NT2/D1 (cell line): ENCODE measurements around the gene KCNH1.

Experiments
- DNase-seq: peaks from one replicate; pipeline ENCODE4 v3.0.0-alpha.2; 2011; ENCODE audit warnings: low read depth, low spot score
- H3K27me3 ChIP-seq: 2 replicates; pipeline ENCODE4 v1.6.0; 2011; ENCODE audit warnings: mild to moderate bottlenecking; ENCODE audit not compliant: insufficient read length, insufficient read depth
- H3K36me3 ChIP-seq: 2 replicates; pipeline ENCODE4 v1.6.1; 2011; ENCODE audit warnings: mild to moderate bottlenecking, low read length, mixed read lengths; ENCODE audit not compliant: insufficient read depth, insufficient read length
- H3K4me1 ChIP-seq: 2 replicates; pipeline ENCODE4 v1.5.1; 2011; ENCODE audit not compliant: insufficient read depth, insufficient read length
- H3K4me3 ChIP-seq: 2 replicates; pipeline ENCODE4 v1.5.1; 2011; ENCODE audit warnings: low read depth; ENCODE audit not compliant: insufficient read length
- H3K9ac ChIP-seq: 2 replicates; pipeline ENCODE4 v1.6.0; 2011; ENCODE audit warnings: low read depth; ENCODE audit not compliant: insufficient read length
- H3K9me3 ChIP-seq: 2 replicates; pipeline ENCODE4 v1.5.1; 2011; ENCODE audit warnings: mild to moderate bottlenecking, low read length; ENCODE audit not compliant: insufficient read depth
- SUZ12 ChIP-seq: IDR thresholded peaks from 2 replicates; pipeline ENCODE4 v1.6.1; 2011; ENCODE audit not compliant: insufficient read length, insufficient read depth; ENCODE audit errors: extremely low read depth
- YY1 ChIP-seq: IDR thresholded peaks from 2 replicates; pipeline ENCODE4 v1.6.1; 2011; ENCODE audit not compliant: insufficient read length, insufficient read depth
- ZNF274 ChIP-seq: IDR thresholded peaks from 2 replicates; pipeline ENCODE4 v1.6.1; 2011; ENCODE audit warnings: mild to moderate bottlenecking, low read depth, low read length

Gene KCNH1

DNA sequence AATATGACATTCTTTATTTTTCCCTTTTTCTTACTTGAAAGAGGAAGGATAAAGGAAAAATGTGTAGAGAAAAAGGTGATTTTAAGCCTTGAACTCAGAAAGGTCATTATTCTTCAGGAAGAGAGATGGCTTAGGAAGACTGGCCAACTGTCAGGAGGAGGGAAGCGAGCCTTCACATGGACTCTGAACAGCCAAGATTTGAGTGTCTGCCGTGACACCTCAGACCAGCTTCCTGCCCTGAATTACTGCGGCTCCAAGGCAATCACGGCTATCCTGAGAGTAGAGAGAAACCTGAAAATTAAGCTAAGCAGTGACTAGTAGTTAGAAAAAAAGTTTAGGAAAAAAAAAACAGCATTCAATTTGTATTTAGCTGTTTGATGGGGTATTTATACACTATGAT, 314.7 kb downstream of the KCNH1 start:
- no peak for TF ChIP-seq SUZ12
- no peak for TF ChIP-seq YY1
- no peak for TF ChIP-seq ZNF274
- Histone ChIP-seq H3K36me3 (no peaks in the 10 kb centered on the region), H3K27me3 (no peaks in the 10 kb centered on the region), H3K9me3 (no peaks in the 10 kb centered on the region), H3K4me1 (no peaks in the 10 kb centered on the region), H3K4me3 (no peak overlapping the region), H3K9ac (no peak overlapping the region)
- DNase-seq = no peak

DNA sequence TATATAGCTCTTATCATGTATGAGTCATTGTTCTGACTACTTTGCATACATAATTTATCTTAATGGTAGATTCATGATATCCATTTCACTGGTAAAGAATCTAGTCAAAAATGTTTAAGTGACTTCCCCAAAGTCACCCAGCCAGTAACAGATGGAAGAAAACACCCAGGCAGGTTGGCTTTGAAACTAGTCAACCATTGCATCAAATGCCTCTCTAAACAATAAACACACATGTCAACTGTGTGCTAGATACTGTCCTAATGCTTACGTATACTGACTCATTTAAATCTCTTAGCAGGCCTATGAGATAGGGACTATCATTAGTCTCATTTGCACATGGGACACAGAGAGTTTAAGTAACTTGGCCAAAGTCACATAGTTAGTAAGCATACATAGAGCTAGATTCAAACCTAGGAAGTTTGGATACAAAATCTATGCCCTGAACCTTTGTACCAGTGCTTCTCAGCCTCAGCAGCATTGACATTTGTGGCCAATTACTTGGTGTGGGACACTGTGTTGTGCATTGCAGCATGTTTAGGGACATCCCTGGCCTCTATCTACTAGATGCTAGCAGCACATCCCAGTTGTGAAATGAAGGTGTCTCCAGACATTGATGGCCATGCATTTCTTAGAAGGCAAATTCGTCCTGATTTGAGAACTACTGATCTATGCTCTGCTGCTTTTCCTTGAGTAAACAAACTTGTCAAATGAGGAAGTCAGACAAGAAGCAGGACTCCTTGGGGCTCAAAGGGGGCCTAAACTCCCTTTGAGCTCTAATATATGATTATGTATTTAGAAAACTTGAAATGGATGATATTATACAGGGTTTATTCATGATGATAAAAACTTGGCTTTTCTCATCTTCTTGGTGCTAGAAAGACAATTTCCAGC, 316.3 kb downstream of the KCNH1 start:
- H3K9me3 ChIP-seq = no peaks in the 10 kb centered on the region
- no peaks in the 10 kb centered on the region for H3K36me3 ChIP-seq
- no peaks in the 10 kb centered on the region for H3K27me3 ChIP-seq
- H3K4me1 ChIP-seq = no peaks in the 10 kb centered on the region
- DNase-seq = no peak
- H3K9ac ChIP-seq = no peak overlapping the region
- TF ChIP-seq SUZ12 (no peak), ZNF274 (no peak), YY1 (no peak)
- H3K4me3 ChIP-seq = no peak overlapping the region

DNA sequence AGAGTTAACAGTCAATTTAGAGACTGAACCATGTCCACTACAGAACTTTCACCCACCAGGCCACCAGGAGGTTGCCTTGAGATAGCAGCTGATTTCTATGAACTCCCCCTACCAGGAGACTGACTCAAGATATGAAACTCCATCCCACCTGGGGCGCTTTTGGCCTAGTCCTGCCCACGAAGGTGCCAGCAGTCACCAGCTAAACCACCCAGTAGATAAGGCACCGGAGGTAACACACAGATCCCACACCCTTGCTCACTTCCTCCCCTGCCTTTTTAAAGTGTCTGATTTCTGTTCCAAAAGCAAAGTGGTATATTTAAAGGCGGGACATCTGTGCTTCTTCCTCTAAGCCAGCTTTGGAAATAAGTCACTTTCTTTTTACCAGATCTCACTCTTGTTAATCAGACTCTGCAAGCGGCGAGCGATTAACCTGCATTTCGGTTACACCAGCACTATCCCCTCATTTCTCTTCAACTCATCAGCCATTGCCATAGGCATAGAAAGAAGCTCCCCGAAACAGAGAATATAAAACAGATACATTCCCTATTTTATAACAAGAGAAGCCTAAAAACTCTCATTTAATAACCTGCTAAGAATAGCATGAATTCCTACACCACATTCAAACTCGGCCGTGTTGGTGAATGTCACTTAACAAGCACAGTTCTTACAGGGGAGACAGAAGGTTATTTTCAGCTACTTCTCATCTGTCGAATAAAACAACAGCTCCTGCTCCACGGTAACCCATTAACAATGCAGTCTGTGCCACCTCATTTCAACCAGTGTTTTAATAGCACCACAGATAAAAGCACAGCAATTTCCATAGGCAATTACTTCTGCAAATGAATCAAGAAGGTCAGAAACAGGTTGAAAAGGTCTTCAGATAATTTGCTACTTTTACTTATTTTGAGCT, 318.1 kb downstream of the KCNH1 start:
- Histone ChIP-seq H3K27me3 (no peaks in the 10 kb centered on the region), H3K9me3 (no peaks in the 10 kb centered on the region), H3K36me3 (no peaks in the 10 kb centered on the region), H3K9ac (no peak overlapping the region), H3K4me3 (no peak overlapping the region), H3K4me1 (no peaks in the 10 kb centered on the region)
- no peak for DNase-seq
- TF ChIP-seq SUZ12 (no peak), ZNF274 (no peak), YY1 (no peak)

DNA sequence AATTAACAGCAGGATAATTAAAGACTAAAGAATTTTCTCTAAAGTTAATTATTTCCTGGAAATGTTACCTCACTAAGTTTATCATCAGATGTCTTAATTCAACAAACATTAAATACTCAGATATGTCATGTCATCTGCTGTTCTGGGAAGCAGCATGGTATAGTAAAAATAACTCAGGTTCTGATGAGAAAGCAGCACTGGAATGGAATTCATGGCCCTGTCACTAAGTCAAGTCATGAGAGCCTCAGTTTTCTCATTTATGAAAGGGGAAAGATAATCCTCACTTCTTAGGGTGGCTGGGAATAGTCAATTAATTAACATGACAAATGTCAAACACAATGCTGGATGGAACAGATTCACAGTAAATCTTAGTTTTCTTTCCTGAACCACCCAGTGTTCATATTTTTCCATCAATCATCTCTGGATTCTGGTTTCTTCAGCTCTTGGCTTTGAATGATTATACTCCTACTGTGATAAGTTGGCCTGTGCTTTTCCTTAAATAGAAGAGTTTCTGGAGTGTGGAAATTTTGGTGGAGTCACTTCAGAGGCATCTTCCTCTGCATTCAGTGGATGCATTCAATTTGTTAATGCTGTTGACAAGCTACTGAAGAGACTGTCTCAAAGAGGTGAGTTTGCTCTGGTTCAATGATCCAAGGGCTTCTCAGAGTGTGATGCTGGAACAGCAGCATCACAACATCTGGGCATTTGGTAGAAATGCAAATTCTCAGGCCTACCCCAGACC, 319.4 kb downstream of the KCNH1 start:
- no peaks in the 10 kb centered on the region for H3K27me3 ChIP-seq
- H3K9ac ChIP-seq = no peak overlapping the region
- no peaks in the 10 kb centered on the region for H3K9me3 ChIP-seq
- H3K36me3 ChIP-seq = no peaks in the 10 kb centered on the region
- no peak for DNase-seq
- H3K4me3 ChIP-seq = no peak overlapping the region
- H3K4me1 ChIP-seq = no peaks in the 10 kb centered on the region
- TF ChIP-seq SUZ12 (no peak), ZNF274 (no peak), YY1 (no peak)

DNA sequence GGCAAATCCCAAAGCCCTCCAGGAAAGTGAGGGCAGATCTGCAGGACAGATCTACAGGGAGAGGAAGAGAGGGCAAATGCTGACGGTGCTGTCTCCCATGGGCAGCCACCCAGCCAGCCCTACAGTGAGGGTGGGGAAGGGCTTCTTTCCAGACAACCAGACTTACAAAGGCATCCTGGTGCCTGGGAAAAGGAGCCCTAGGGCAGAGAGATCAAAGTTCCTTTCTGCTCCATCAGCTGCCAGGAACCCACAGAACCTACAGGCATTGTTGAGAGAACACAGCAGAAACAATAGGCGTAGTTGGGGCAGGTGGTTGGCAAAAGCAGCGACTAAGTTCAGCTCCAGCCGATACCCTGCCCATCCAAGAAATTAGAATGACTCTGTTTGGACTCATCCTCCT, 332.4 kb downstream of the KCNH1 start:
- H3K27me3 ChIP-seq = no peaks in the 10 kb centered on the region
- no peaks in the 10 kb centered on the region for H3K9me3 ChIP-seq
- no peaks in the 10 kb centered on the region for H3K4me1 ChIP-seq
- no peak overlapping the region for H3K9ac ChIP-seq
- H3K4me3 ChIP-seq = no peak overlapping the region
- no peaks in the 10 kb centered on the region for H3K36me3 ChIP-seq
- TF ChIP-seq SUZ12 (no peak), YY1 (no peak), ZNF274 (no peak)
- no peak for DNase-seq

DNA sequence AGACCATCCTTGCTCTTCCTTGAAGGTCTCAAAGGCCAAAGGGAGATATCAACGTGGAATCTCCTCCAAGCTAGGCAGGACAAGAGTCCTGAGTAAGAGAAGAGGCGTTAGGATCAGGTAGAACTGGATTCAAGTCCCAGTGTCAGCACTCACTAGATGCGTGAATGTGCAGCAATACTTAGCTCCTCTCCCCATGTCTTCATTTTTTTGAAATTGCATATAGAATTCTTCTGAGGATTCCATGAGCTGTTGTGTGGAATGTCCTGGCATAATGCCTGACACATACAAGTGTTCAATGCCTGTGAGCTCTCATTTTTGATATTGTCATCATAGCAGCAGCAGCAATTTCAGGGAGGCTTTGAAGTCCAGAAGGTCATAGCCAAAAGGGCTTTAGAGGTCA, 333.2 kb downstream of the KCNH1 start:
- no peaks in the 10 kb centered on the region for H3K36me3 ChIP-seq
- TF ChIP-seq SUZ12 = no peak
- no peak for TF ChIP-seq YY1
- TF ChIP-seq ZNF274 = no peak
- no peak overlapping the region for H3K9ac ChIP-seq
- H3K27me3 ChIP-seq = no peaks in the 10 kb centered on the region
- no peak overlapping the region for H3K4me3 ChIP-seq
- H3K9me3 ChIP-seq = no peaks in the 10 kb centered on the region
- no peaks in the 10 kb centered on the region for H3K4me1 ChIP-seq
- DNase-seq = no peak

DNA sequence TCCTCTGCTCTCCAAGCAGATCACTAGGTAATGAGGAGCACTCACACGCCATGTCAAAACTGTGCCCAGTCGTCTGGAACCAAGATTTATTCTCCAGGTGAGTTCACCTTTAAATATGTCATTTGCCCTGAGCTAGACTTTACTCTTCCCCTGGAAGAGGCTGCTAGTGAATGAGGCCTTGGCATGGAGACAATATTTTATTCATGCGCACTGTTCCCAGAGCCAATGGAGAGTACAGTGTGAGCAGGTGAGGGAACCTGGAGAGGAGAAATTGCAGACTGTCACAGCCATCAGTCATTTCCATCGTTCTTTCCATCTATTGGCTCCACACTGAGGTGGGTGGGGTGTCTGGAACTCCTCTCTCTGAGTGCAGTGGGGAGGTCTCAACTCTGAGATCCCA, 333.6 kb downstream of the KCNH1 start:
- H3K36me3 ChIP-seq = no peaks in the 10 kb centered on the region
- TF ChIP-seq ZNF274 (no peak), SUZ12 (no peak), YY1 (no peak)
- no peak for DNase-seq
- H3K9ac ChIP-seq = no peak overlapping the region
- no peak overlapping the region for H3K4me3 ChIP-seq
- no peaks in the 10 kb centered on the region for H3K27me3 ChIP-seq
- no peaks in the 10 kb centered on the region for H3K4me1 ChIP-seq
- H3K9me3 ChIP-seq = no peaks in the 10 kb centered on the region
